Body of pancreas (tissue), 4 donors: Measurements from ENCODE around the gene RTL5. TPM values are rescaled to one million over a fixed set of nuclear protein-coding genes. Genes with fewer than 3 reads are reported as not detected.

ENCODE experiments used
- ATAC-seq: fragments of 150-250 bp; one replicate; pipeline ENCODE4 v1.9.1; 2016
- DNase-seq, 4 donors: peaks; one replicate each; pipeline ENCODE4 v3.0.0-alpha.2; 2019
- H3K27ac ChIP-seq, 4 donors: fragments of 200-600 bp; sonication (generic); 1 replicate in 3 of 4; 2 replicates in 1 of 4; pipeline versions ENCODE4 v1.5.1 to v1.6.1; 2016 to 2019; ENCODE audit warnings: mild to moderate bottlenecking in 1 of 4, mixed read lengths in 1 of 4, moderate library complexity in 1 of 4
- H3K27me3 ChIP-seq, 2 donors: fragments of 200-600 bp; sonication (generic); one replicate each; pipeline ENCODE4 v1.6.0; 2016; ENCODE audit warnings: mild to moderate bottlenecking in 1 of 2
- H3K36me3 ChIP-seq, 2 donors: fragments of 200-600 bp; sonication (generic); replicated peaks in 1 of 2; 2 replicates each; pipeline ENCODE4 v1.5.1; 2016; ENCODE audit warnings: low read depth in 2 of 2; ENCODE audit not compliant: insufficient read depth in 1 of 2
- H3K4me1 ChIP-seq: fragments of 200-600 bp; sonication (generic); one replicate; pipeline ENCODE4 v1.6.0; 2016
- H3K4me3 ChIP-seq, 2 donors: fragments of 200-600 bp; sonication (generic); 1 replicate in 1 of 2; 2 replicates in 1 of 2; pipeline ENCODE4 v1.5.1; 2016 to 2019
- H3K9me3 ChIP-seq, 3 donors: fragments of 200-600 bp; sonication (generic); 1 replicate in 2 of 3; 2 replicates in 1 of 3; pipeline ENCODE4 v1.5.1; 2016
- POLR2A ChIP-seq, 3 donors: fragments of 450-650 bp; IDR thresholded peaks; one replicate each; pipeline ENCODE4 v1.6.1; 2016; ENCODE audit warnings: antibody characterized with exemption in 3 of 3, mild to moderate bottlenecking in 2 of 3
- WGBS, 2 donors: methylation state at CpG; one replicate each; pipeline ENCODE4 v1.1.5; 2017; 5-methylcytosine and 5-hydroxymethylcytosine counted together
- intact Hi-C: fragments of 100-400 bp; cut with DNase I; formaldehyde crosslinking; loops from one replicate; pipeline ENCODE4 v1.15.1; 2023
- total RNA-seq, 2 donors: library from RNA; depleted of rRNA; stranded (reverse); fragments of >200 nt; gene quantifications; one replicate each; pipeline ENCODE4 v1.1.0, GENCODE V29; 2016
- TF ChIP-seq, protein P1 (sequence below), 7 experiments: fragments of 450-650 bp in 4 of 7; fragments of 200-600 bp in 3 of 7; sonication (generic) in 3 of 7; IDR thresholded peaks; one replicate each; pipeline ENCODE4 v1.5.1; 2016 to 2019; ENCODE audit warnings: antibody characterized with exemption in 7 of 7

The RTL5 gene
- total RNA-seq, 2 donors from 2014 or later: 1.6 to 2.3 TPM

- 76 to 92% methylated on average over 2 to 7 of the region's 8 CpGs for WGBS, 2 donors
- Histone ChIP-seq H3K9me3 (no peaks in the 10 kb centered on the region), H3K27ac (no peak overlapping the region), H3K4me3 (no peak overlapping the region), H3K36me3 (no peaks in the 10 kb centered on the region), H3K4me1 (no peaks in the 10 kb centered on the region), H3K27me3 (no peaks in the 10 kb centered on the region)
- TF ChIP-seq POLR2A (IDR thresholded peaks at IDR 0.05): no peak
- TF ChIP-seq, protein P1, sequence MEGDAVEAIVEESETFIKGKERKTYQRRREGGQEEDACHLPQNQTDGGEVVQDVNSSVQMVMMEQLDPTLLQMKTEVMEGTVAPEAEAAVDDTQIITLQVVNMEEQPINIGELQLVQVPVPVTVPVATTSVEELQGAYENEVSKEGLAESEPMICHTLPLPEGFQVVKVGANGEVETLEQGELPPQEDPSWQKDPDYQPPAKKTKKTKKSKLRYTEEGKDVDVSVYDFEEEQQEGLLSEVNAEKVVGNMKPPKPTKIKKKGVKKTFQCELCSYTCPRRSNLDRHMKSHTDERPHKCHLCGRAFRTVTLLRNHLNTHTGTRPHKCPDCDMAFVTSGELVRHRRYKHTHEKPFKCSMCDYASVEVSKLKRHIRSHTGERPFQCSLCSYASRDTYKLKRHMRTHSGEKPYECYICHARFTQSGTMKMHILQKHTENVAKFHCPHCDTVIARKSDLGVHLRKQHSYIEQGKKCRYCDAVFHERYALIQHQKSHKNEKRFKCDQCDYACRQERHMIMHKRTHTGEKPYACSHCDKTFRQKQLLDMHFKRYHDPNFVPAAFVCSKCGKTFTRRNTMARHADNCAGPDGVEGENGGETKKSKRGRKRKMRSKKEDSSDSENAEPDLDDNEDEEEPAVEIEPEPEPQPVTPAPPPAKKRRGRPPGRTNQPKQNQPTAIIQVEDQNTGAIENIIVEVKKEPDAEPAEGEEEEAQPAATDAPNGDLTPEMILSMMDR (IDR thresholded peaks at IDR 0.05): no peak
- intact Hi-C loops: no loop called here
- DNase-seq (no peak), ATAC-seq (no peak)
These were observed 7.8 kb upstream of the RTL5 start for GRCh38 chrX:72139538-72139937.

GRCh38 chrX:72137846-72138495 lies 6.3 kb upstream of the RTL5 start:
- no peaks in the 10 kb centered on the region for H3K27me3 ChIP-seq
- H3K36me3 ChIP-seq: no peaks in the 10 kb centered on the region
- WGBS, 2 donors: 67 to 74% methylated on average over 7 to 9 of the region's 9 CpGs
- intact Hi-C loops: no loop called here
- no peak overlapping the region for H3K27ac ChIP-seq
- TF ChIP-seq, protein P1 (IDR thresholded peaks at IDR 0.05): no peak
- H3K4me1 ChIP-seq: no peaks in the 10 kb centered on the region
- no peak for DNase-seq
- H3K9me3 ChIP-seq: no peaks in the 10 kb centered on the region
- no peak for ATAC-seq
- H3K4me3 ChIP-seq: no peak overlapping the region

GRCh38 chrX:72133851-72134546 lies 2.3 kb upstream of the RTL5 start:
- intact Hi-C loops: no loop called here
- Histone ChIP-seq H3K27me3 (no peaks in the 10 kb centered on the region), H3K9me3 (no peaks in the 10 kb centered on the region), H3K4me3 (no peak overlapping the region), H3K36me3 (no peaks in the 10 kb centered on the region), H3K27ac (no peak overlapping the region), H3K4me1 (no peaks in the 10 kb centered on the region)
- ATAC-seq: no peak
- no peak for DNase-seq
- WGBS, 2 donors: 83 to 94% methylated on average over 1 to 8 of the region's 11 CpGs
- TF ChIP-seq POLR2A (IDR thresholded peaks at IDR 0.05): no peak
- TF ChIP-seq, protein P1 (IDR thresholded peaks at IDR 0.05): no peak

DNA sequence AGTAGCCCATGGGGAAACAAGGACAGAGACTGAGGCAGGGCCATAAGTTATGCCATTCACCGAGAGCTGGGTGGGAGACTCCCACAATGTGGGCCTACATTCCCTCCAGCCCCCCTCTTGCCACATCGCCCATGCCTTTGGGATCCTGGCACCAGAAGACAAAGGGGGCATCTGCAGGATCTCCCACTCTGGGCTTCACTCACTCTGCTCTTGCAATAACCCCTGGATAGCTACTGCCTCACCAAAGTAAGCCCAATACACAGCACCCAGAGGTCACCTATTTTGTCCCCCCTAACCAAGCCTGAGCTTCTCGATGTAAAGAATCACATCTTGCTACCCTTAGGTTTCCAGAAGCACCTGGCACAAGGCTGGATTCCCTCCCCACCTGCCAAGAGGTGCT lies 741 bp upstream of the RTL5 start:
- H3K27me3 ChIP-seq: no peaks in the 10 kb centered on the region
- intact Hi-C loops: no loop called here
- DNase-seq (no peak), ATAC-seq (no peak)
- no peaks in the 10 kb centered on the region for H3K4me1 ChIP-seq
- no peak overlapping the region for H3K27ac ChIP-seq
- 83 to 94% methylated on average over 2 to 3 of the region's 3 CpGs for WGBS, 2 donors
- H3K9me3 ChIP-seq: no peaks in the 10 kb centered on the region
- TF ChIP-seq POLR2A (IDR thresholded peaks at IDR 0.05): no peak
- TF ChIP-seq, protein P1 (IDR thresholded peaks at IDR 0.05): no peak
- H3K36me3 ChIP-seq: no peaks in the 10 kb centered on the region
- H3K4me3 ChIP-seq: no peak overlapping the region
